Fibroblast of mammary gland (primary cell): ENCODE measurements around the gene CIDEC.

ENCODE experiments used
- DNase-seq: peaks from one replicate; pipeline ENCODE4 v3.0.0-alpha.2; 2010; ENCODE audit warnings: low read depth
- H3K4me3 ChIP-seq: 2 replicates; pipeline ENCODE4 v1.5.1; 2011; ENCODE audit warnings: low read depth, mild to moderate bottlenecking, low read length, moderate library complexity; ENCODE audit not compliant: control insufficient read depth
- CTCF ChIP-seq: conservative IDR thresholded peaks from 2 replicates; pipeline ENCODE4 v1.5.1; 2011; ENCODE audit warnings: low read depth, low read length, inconsistent platforms; ENCODE audit not compliant: control insufficient read depth, insufficient read depth

The CIDEC gene

GRCh38 chr3:9915254-9916141 lies 35.4 kb upstream of the CIDEC start:
- no peak for TF ChIP-seq CTCF
- DNase-seq, result peak; percentile 65
- H3K4me3 ChIP-seq, result peak overlapping the region; percentile 63

- peak overlapping the region; percentile 27 for H3K4me3 ChIP-seq
- no peak for TF ChIP-seq CTCF
- DNase-seq, result no peak
These were observed 34.7 kb upstream of the CIDEC start for GRCh38 chr3:9914559-9915253.

GRCh38 chr3:9914011-9914410 lies 34.0 kb upstream of the CIDEC start:
- DNase-seq, result no peak
- no peak for TF ChIP-seq CTCF
- no peak overlapping the region for H3K4me3 ChIP-seq

GRCh38 chr3:9913601-9914000 lies 33.5 kb upstream of the CIDEC start:
- DNase-seq, result no peak
- H3K4me3 ChIP-seq, result no peak overlapping the region
- TF ChIP-seq CTCF, result no peak

GRCh38 chr3:9912294-9912935 lies 32.4 kb upstream of the CIDEC start:
- H3K4me3 ChIP-seq, result no peak overlapping the region
- no peak for TF ChIP-seq CTCF
- peak; percentile 76 for DNase-seq

GRCh38 chr3:9911863-9912262 lies 31.8 kb upstream of the CIDEC start:
- no peak overlapping the region for H3K4me3 ChIP-seq
- DNase-seq, result no peak
- no peak for TF ChIP-seq CTCF
